Activated CD8-positive, alpha-beta T cell treated with anti-CD3 and anti-CD28 coated beads for 36 hours (primary cell): ENCODE data around the gene ALPP. TPM values are rescaled to one million over a fixed set of nuclear protein-coding genes. Genes with fewer than 3 reads are reported as not detected.

Experiments
- ATAC-seq: fragments of 200-7000 bp; cut with Tn5 transposase; one replicate; pipeline ENCODE4 v1.10.0; 2021; ENCODE audit warnings: mild to moderate bottlenecking, moderate library complexity
- CTCF ChIA-PET: fragments of 350-600 bp; sonication (Branson Sonifier 250); formaldehyde crosslinking; loops from one replicate; lab custom pipeline; 2021; ENCODE audit warnings: antibody characterized with exemption; lab: Charles Lee
- POLR2A ChIA-PET: fragments of 350-600 bp; sonication (Branson Sonifier 250); formaldehyde crosslinking; loops from one replicate; lab custom pipeline; 2021; ENCODE audit warnings: antibody characterized with exemption; lab: Charles Lee
- DNase-seq: peaks from one replicate; pipeline ENCODE4 v3.0.0-alpha.2; 2020
- H3K27ac Mint-ChIP-seq: one replicate; pipeline ENCODE4 v1.8.0; 2021; ENCODE audit warnings: mild to moderate bottlenecking, mixed read lengths
- H3K27me3 Mint-ChIP-seq: one replicate; pipeline ENCODE4 v1.8.0; 2021; ENCODE audit warnings: mixed read lengths
- H3K36me3 Mint-ChIP-seq: one replicate; pipeline ENCODE4 v1.8.0; 2021; ENCODE audit warnings: low read depth, mixed read lengths
- H3K4me1 Mint-ChIP-seq: one replicate; pipeline ENCODE4 v1.8.0; 2021; ENCODE audit warnings: low read depth, mixed read lengths
- H3K4me3 Mint-ChIP-seq: one replicate; pipeline ENCODE4 v1.8.0; 2021; ENCODE audit warnings: mild to moderate bottlenecking, moderate library complexity, mixed read lengths
- H3K9me3 Mint-ChIP-seq: one replicate; pipeline ENCODE4 v1.8.0; 2021; ENCODE audit warnings: mixed read lengths
- intact Hi-C: fragments of 100-400 bp; cut with micrococcal nuclease; formaldehyde crosslinking; loops from one replicate; pipeline ENCODE4 v1.10.0; 2022
- total RNA-seq, 2 experiments: library from RNA; stranded (reverse); gene quantifications; one replicate each; pipeline ENCODE4 v1.2.3, GENCODE V29; 2021
- TF ChIP-seq, protein P1 (sequence below): fragments of 200-600 bp; IDR thresholded peaks from one replicate; pipeline ENCODE4 v1.8.0; 2022; ENCODE audit warnings: antibody characterized with exemption, mild to moderate bottlenecking

Gene ALPP
- total RNA-seq, 2 experiments from 2014 or later = not detected

DNA sequence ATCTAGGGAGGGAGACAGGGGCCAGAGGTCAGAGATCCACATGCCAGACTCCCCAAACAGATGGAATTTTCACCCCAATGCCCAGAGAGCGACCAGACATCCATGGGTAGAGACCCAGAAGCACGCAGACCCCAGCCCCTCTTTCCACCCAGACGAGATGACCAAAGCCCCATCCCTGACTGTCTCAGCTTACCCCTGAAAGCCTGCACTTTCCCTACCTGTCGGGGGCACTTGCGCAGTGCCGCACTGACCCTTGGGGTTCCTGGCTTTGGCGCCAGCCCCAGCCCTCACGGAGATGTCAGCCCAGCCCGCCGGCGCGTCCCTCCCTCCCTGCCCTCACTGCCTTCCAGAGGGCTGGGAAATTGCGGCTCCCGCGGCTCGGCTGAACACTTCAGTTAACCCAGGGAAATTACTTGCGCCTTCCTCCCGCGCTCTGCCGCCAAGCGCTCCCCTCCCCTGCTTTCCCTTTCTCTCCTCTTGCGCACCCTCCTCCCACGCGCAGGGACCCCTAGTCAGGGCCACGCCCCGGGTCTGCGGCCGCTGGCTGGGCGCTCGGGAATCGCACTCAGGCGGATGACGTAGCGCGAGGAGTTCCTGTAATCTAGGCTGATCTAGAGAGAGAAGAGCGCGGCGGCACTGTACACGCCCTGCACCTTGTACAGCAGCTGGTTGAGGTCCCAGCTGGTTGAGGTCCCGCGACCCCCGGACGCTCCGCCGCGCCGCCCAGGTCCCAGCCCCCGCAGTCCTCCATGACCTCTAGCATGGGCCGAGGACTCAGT, 40.1 kb downstream of the ALPP start:
- Mint-ChIP-seq H3K36me3 (no peaks in the 10 kb centered on the region), H3K9me3 (peaks cover 3% of the 10 kb centered on the region), H3K4me1 (peaks cover 6% of the 10 kb centered on the region), H3K27me3 (peaks cover 48% of the 10 kb centered on the region), H3K27ac (no peak overlapping the region), H3K4me3 (peak overlapping the region; percentile 34)
- peak; percentile 62 for ATAC-seq
- ChIA-PET CTCF (interaction anchor here (1.0 kb wide), 1 partner anchor 13 kb away, joined by 3 read pairs; no protein-coding TSS in a partner anchor), POLR2A (no interaction called here)
- intact Hi-C loops = no loop called here
- TF ChIP-seq, protein P1, sequence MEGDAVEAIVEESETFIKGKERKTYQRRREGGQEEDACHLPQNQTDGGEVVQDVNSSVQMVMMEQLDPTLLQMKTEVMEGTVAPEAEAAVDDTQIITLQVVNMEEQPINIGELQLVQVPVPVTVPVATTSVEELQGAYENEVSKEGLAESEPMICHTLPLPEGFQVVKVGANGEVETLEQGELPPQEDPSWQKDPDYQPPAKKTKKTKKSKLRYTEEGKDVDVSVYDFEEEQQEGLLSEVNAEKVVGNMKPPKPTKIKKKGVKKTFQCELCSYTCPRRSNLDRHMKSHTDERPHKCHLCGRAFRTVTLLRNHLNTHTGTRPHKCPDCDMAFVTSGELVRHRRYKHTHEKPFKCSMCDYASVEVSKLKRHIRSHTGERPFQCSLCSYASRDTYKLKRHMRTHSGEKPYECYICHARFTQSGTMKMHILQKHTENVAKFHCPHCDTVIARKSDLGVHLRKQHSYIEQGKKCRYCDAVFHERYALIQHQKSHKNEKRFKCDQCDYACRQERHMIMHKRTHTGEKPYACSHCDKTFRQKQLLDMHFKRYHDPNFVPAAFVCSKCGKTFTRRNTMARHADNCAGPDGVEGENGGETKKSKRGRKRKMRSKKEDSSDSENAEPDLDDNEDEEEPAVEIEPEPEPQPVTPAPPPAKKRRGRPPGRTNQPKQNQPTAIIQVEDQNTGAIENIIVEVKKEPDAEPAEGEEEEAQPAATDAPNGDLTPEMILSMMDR = no peak
- DNase-seq = peak; percentile 67

- no peak overlapping the region for H3K27ac Mint-ChIP-seq
- intact Hi-C loops = no loop called here
- peak; percentile 66 for ATAC-seq
- peaks cover 5% of the 10 kb centered on the region for H3K4me1 Mint-ChIP-seq
- peak; percentile 11 for DNase-seq
- TF ChIP-seq, protein P1 = no peak
- peaks cover 44% of the 10 kb centered on the region for H3K27me3 Mint-ChIP-seq
- peaks cover 3% of the 10 kb centered on the region for H3K9me3 Mint-ChIP-seq
- ChIA-PET CTCF (interaction anchor here (1.0 kb wide), 1 partner anchor 13 kb away, joined by 3 read pairs; no protein-coding TSS in a partner anchor), POLR2A (no interaction called here)
- H3K36me3 Mint-ChIP-seq = no peaks in the 10 kb centered on the region
- peak overlapping the region; percentile 34 for H3K4me3 Mint-ChIP-seq
Measured at GRCh38 chr2:232419245-232420072, 40.9 kb downstream of the ALPP start.

DNA sequence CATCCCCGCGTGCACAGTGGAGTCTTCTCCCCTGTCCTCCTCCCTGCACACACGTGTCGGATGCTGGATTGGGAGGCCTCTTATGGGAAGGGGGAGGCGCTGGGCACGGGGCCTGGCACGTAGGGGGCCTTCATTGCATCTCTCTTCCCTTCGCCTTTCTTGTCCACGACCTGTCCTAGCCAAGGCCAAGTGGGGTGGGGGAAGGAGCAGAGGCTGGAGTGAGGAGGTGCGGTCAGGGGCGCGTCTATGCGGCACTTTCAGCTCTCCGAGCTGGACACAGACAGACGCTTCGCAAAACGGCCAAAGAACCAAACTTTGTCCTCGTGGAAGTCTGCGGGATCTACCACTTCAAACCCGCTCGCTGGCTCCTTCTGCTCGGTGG, 41.5 kb downstream of the ALPP start:
- H3K4me3 Mint-ChIP-seq = no peak overlapping the region
- ATAC-seq (no peak), DNase-seq (no peak)
- no peak overlapping the region for H3K27ac Mint-ChIP-seq
- no peaks in the 10 kb centered on the region for H3K36me3 Mint-ChIP-seq
- H3K4me1 Mint-ChIP-seq = peaks cover 5% of the 10 kb centered on the region
- intact Hi-C loops = no loop called here
- peaks cover 3% of the 10 kb centered on the region for H3K9me3 Mint-ChIP-seq
- TF ChIP-seq, protein P1 = no peak
- CTCF ChIA-PET = no interaction called here
- peaks cover 44% of the 10 kb centered on the region for H3K27me3 Mint-ChIP-seq
- POLR2A ChIA-PET = no interaction called here

- peak; percentile 55 for DNase-seq
- CTCF ChIA-PET = interaction anchor here (0.9 kb wide), 1 partner anchor 8 kb away, joined by 3 read pairs; no protein-coding TSS in a partner anchor
- peak overlapping the region; percentile 29 for H3K4me3 Mint-ChIP-seq
- POLR2A ChIA-PET = no interaction called here
- H3K27ac Mint-ChIP-seq = no peak overlapping the region
- H3K36me3 Mint-ChIP-seq = no peaks in the 10 kb centered on the region
- TF ChIP-seq, protein P1 = no peak
- intact Hi-C loops = no loop called here
- ATAC-seq = peak; percentile 61
- H3K9me3 Mint-ChIP-seq = peaks cover 3% of the 10 kb centered on the region
- H3K27me3 Mint-ChIP-seq = peaks cover 44% of the 10 kb centered on the region
- peaks cover 5% of the 10 kb centered on the region for H3K4me1 Mint-ChIP-seq
Measured at GRCh38 chr2:232420463-232421188, 42.1 kb downstream of the ALPP start.
